WERI-Rb-1 (cell line): Measurements from ENCODE around the gene MPP1.

Source experiments
- DNase-seq: peaks from one replicate; pipeline ENCODE4 v3.0.0-alpha.2; 2020
- H3K27ac ChIP-seq: fragments of 250-450 bp; sonication (Bioruptor Pico); 2 replicates; pipeline ENCODE4 v1.5.1; 2020; ENCODE audit warnings: mild to moderate bottlenecking, moderate library complexity
- H3K27me3 ChIP-seq: fragments of 250-450 bp; sonication (Bioruptor Pico); 2 replicates; pipeline ENCODE4 v1.5.1; 2021; ENCODE audit warnings: mild to moderate bottlenecking, low read depth, moderate library complexity; ENCODE audit not compliant: insufficient read depth, severe bottlenecking
- H3K36me3 ChIP-seq: fragments of 250-450 bp; sonication (Bioruptor Pico); 2 replicates; pipeline ENCODE4 v1.5.1; 2020; ENCODE audit warnings: mild to moderate bottlenecking, moderate library complexity
- H3K4me3 ChIP-seq: 2 replicates; pipeline ENCODE4 v1.5.1; 2011; ENCODE audit warnings: low read depth, mild to moderate bottlenecking, control low read depth, low read length
- H3K9me3 ChIP-seq: fragments of 250-450 bp; sonication (Bioruptor Pico); 2 replicates; pipeline ENCODE4 v1.5.1; 2021; ENCODE audit warnings: mild to moderate bottlenecking, moderate library complexity; ENCODE audit not compliant: severe bottlenecking
- TF ChIP-seq, protein P1 (sequence below): IDR thresholded peaks from 2 replicates; pipeline ENCODE4 v1.5.1; 2011; ENCODE audit warnings: low read depth, mild to moderate bottlenecking, control low read depth, inconsistent platforms, low read length

The MPP1 gene

DNA sequence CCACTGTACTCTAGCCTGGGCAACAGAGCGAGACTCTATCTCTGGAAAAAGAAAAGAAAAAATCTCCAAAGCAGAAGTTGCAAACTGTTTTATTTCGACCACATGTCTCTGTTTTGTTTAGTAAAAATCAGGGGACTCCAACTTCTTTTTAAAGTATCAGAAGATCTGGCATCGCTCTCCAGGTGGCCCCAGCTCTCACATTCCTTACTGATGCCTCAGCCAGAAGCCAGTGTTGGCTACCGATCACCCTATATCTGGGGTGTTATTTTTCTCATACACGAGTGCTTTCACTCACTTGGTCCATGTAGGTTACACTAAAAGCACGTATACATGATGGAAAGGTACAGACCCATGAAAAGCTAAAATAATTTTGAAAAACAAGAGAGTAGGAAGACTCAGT, 8.3 kb downstream of the MPP1 start:
- H3K9me3 ChIP-seq: no peaks in the 10 kb centered on the region
- TF ChIP-seq, protein P1, sequence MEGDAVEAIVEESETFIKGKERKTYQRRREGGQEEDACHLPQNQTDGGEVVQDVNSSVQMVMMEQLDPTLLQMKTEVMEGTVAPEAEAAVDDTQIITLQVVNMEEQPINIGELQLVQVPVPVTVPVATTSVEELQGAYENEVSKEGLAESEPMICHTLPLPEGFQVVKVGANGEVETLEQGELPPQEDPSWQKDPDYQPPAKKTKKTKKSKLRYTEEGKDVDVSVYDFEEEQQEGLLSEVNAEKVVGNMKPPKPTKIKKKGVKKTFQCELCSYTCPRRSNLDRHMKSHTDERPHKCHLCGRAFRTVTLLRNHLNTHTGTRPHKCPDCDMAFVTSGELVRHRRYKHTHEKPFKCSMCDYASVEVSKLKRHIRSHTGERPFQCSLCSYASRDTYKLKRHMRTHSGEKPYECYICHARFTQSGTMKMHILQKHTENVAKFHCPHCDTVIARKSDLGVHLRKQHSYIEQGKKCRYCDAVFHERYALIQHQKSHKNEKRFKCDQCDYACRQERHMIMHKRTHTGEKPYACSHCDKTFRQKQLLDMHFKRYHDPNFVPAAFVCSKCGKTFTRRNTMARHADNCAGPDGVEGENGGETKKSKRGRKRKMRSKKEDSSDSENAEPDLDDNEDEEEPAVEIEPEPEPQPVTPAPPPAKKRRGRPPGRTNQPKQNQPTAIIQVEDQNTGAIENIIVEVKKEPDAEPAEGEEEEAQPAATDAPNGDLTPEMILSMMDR: no peak
- DNase-seq: no peak
- peaks cover 2% of the 10 kb centered on the region for H3K27me3 ChIP-seq
- no peak overlapping the region for H3K4me3 ChIP-seq
- H3K27ac ChIP-seq: no peak overlapping the region
- no peaks in the 10 kb centered on the region for H3K36me3 ChIP-seq

DNA sequence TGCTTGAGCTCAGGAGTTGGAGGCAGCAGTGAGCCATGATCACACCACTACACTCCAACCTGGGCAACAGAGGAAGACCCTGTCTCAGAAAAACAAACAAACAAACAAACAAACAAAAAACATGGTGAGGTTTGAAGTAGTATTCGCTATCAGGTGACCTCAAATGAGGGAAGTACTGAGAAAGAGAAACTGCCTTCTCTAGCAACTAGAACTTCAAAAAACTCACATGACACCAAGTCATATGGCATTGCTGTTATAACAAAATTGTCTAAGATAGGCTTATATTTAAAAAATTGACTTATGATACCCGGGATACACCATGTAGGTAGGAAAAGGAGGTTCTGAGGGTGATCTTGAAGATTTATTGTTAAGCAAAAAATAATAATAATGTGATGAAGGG, 10.3 kb downstream of the MPP1 start:
- Histone ChIP-seq H3K36me3 (no peaks in the 10 kb centered on the region), H3K9me3 (no peaks in the 10 kb centered on the region), H3K27me3 (no peaks in the 10 kb centered on the region), H3K4me3 (no peak overlapping the region), H3K27ac (no peak overlapping the region)
- no peak for DNase-seq
- TF ChIP-seq, protein P1: no peak

DNA sequence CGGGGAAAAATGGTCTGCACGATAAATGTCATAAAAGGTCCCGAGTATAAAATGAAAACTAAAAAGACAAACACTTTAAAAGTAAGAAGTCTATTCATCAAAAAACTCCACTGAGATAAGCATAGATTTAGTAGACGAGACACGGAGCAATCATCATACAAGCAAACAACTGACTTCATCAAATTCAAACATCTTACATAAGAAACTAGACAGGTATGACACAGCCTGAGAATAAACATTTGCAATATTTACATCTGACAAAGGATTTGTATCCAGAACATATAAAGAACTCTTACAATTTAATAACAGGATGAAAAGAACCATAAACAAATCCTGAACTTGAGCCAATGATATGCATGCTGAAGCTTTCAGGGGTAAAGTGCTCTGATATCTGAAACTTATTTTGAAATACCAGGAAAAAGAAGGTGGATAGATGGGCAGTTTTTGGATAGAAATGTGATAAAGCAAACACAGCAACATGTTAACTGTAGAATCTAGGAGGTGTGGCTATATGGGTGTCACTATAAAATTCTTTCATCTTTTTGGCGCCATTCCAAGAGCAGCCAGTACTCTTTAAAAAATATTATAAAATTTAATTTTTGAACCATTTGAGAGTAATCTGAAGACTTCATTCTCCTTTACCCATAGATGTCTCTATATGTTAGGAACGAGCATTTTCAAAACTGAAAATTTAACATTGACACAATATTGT, 12.0 kb downstream of the MPP1 start:
- DNase-seq: no peak
- Histone ChIP-seq H3K36me3 (no peaks in the 10 kb centered on the region; the same call in 1 of the 2 replicates), H3K27me3 (no peaks in the 10 kb centered on the region), H3K9me3 (no peaks in the 10 kb centered on the region), H3K4me3 (no peak overlapping the region), H3K27ac (no peak overlapping the region)
- TF ChIP-seq, protein P1: no peak

DNA sequence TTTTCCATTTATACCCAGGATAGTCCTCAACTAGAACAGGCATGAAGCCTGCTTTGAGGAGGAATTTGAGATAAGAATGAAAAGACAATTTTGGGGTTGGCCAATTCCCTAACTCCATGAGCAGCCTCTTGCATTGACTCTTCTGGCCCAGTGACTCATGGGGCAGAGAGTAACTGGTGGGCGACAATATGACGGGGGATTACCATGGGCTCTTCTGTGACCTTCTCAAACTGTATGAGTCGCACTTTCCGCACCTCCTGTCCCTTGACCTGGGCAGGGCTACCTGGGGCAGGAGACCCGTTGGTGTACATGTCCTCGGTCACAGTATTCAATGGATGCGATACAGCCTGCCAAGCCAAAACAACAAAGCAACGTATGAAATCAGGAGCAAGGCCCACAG, 13.3 kb downstream of the MPP1 start:
- TF ChIP-seq, protein P1: no peak
- Histone ChIP-seq H3K36me3 (no peaks in the 10 kb centered on the region; the same call in 1 of the 2 replicates), H3K27me3 (no peaks in the 10 kb centered on the region), H3K9me3 (no peaks in the 10 kb centered on the region), H3K27ac (no peak overlapping the region), H3K4me3 (no peak overlapping the region)
- DNase-seq: no peak

DNA sequence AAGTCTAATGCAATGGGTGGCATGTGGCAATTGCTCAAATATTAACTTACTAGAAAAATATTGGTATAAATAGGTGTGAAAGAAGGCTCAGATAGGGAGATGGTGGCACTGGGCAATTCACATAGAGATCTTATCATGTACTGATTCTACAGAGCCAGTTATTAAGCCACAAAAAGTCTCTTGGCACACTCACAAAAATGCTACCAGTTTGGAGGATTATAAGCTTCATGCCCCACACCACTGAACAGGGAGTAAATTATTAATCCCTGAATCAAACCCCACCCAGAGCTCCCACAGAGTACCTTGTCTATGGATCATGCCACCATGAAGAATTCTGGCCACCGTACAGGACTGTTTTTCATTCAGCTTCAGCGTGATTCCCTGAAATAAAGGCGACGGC, 13.8 kb downstream of the MPP1 start:
- DNase-seq: no peak
- Histone ChIP-seq H3K27ac (no peak overlapping the region), H3K27me3 (no peaks in the 10 kb centered on the region), H3K36me3 (no peaks in the 10 kb centered on the region; the same call in 1 of the 2 replicates), H3K4me3 (no peak overlapping the region), H3K9me3 (no peaks in the 10 kb centered on the region)
- TF ChIP-seq, protein P1: no peak

DNA sequence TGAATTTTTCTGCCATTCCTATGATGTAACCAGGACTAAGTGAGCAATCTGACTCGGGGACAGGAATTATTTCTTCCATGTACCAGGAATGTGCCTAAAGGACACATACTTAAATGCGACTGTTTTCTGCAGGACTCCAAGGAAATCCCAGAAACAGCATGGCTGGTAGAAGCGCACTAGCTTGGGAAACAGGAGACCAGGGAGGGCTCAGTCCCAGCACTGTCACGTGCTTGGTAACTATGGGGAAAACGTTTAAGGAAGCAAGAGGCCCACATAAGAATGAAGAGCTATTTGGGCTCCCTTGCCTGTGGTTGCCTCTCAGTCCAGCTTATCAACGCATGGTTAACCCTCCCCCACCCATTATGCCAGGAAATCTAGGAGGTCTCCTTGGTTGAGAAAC, 19.6 kb downstream of the MPP1 start:
- Histone ChIP-seq H3K27me3 (no peaks in the 10 kb centered on the region), H3K4me3 (no peak overlapping the region), H3K27ac (no peak overlapping the region), H3K9me3 (no peaks in the 10 kb centered on the region), H3K36me3 (peaks cover 6% of the 10 kb centered on the region)
- DNase-seq: no peak
- TF ChIP-seq, protein P1: no peak
